Kidney (tissue), 14 donors: ENCODE results near the gene PTPRS. TPM values are rescaled to one million over a fixed set of nuclear protein-coding genes. Genes with fewer than 3 reads are reported as not detected.

ENCODE experiments used
- DNase-seq, 5 donors: peaks; one replicate each; pipeline ENCODE4 v3.0.0-alpha.2; 2013 to 2020
- FAIRE-seq: peaks from 2 replicates; lab custom pipeline; 2012; peaks lifted over from hg19 to GRCh38; lab: Jason Lieb, UNC
- H3K27ac ChIP-seq, 2 donors: one replicate each; pipeline ENCODE4 v1.7.0; 2013; ENCODE audit warnings: low read depth in 2 of 2, low read length in 2 of 2, inconsistent platforms in 1 of 2
- H3K27me3 ChIP-seq: one replicate; pipeline ENCODE4 v1.7.1; 2013; ENCODE audit warnings: low read length, inconsistent platforms; ENCODE audit not compliant: control insufficient read depth, insufficient read depth
- H3K36me3 ChIP-seq, 3 donors: one replicate each; pipeline versions ENCODE4 v1.7.0 to v1.7.1; 2013; ENCODE audit warnings: low read length in 3 of 3, control low read depth in 1 of 3, inconsistent platforms in 1 of 3; ENCODE audit not compliant: insufficient read depth in 3 of 3, control insufficient read depth in 2 of 3
- H3K4me1 ChIP-seq, 3 donors: one replicate each; pipeline versions ENCODE4 v1.7.0 to v1.7.1; 2013; ENCODE audit warnings: low read length in 3 of 3, inconsistent platforms in 1 of 3, low read depth in 1 of 3; ENCODE audit not compliant: control insufficient read depth in 2 of 3, insufficient read depth in 2 of 3
- H3K4me3 ChIP-seq, 3 donors: one replicate each; pipeline versions ENCODE4 v1.7.0 to v1.8.1; 2013; ENCODE audit warnings: low read length in 3 of 3, control low read depth in 1 of 3, inconsistent platforms in 1 of 3
- H3K9ac ChIP-seq, 3 donors: one replicate each; pipeline versions ENCODE4 v1.7.0 to v1.7.1; 2013; ENCODE audit warnings: low read length in 3 of 3, control low read depth in 1 of 3, inconsistent platforms in 1 of 3
- H3K9me3 ChIP-seq, 3 donors: one replicate each; pipeline versions ENCODE4 v1.7.0 to v1.7.1; 2013; ENCODE audit warnings: low read length in 3 of 3, control low read depth in 1 of 3, inconsistent platforms in 1 of 3; ENCODE audit not compliant: control insufficient read depth in 2 of 3, insufficient read depth in 1 of 3
- CTCF ChIP-seq: IDR thresholded peaks from 3 replicates; pipeline ENCODE4 v1.5.1; 2012; ENCODE audit warnings: mild to moderate bottlenecking, moderate library complexity, borderline replicate concordance; ENCODE audit not compliant: insufficient read depth; ENCODE audit errors: extremely low read depth
- intact Hi-C: fragments of 100-400 bp; cut with DNase I; formaldehyde crosslinking; loops from one replicate; pipeline ENCODE4 v1.11.1; 2022
- polyA plus RNA-seq: library from polyadenylated mRNA; stranded (reverse); fragments of 350-450 nt; fragmentation: Illumina TruSeq; extraction: RNeasy Lipid Tissue Mini Kit (QIAGEN cat#74804); gene quantifications from one replicate; pipeline ENCODE4 v1.2.3, GENCODE V29; 2014; ENCODE audit warnings: low read depth, low replicate concordance; ENCODE audit not compliant: insufficient read depth
- total RNA-seq: library from RNA; stranded (reverse); fragmentation: NEBNext Ultra II Directional; extraction: Animal tissue kit (Norgen Biotek cat#: 25700); gene quantifications from one replicate; pipeline ENCODE4 v1.2.1, GENCODE V29; 2021
- donor health status: control.
- donor health status: control.
- donor health status: control.
- donor health status: control.
- donor health status: control.
- donor health status: DM: yes; HTN: yes; CAD: no.
- donor health status: Normal renal cell carcinoma (clear cell type).

Gene PTPRS
- total and polyA plus RNA-seq, 2 donors from 2014 or later, result 7.2 to 103 TPM

- Histone ChIP-seq H3K9me3 (no peaks in the 10 kb centered on the region), H3K4me3 (peak overlapping the region in 1 of 3 donors; percentile 44), H3K27me3 (peaks cover 4% of the 10 kb centered on the region), H3K9ac (no peak overlapping the region), H3K36me3 (no peaks in the 10 kb centered on the region), H3K27ac (no peak overlapping the region), H3K4me1 (no peaks in the 10 kb centered on the region)
- FAIRE-seq, result no peak
- TF ChIP-seq CTCF, result no peak
- DNase-seq, result peak in 3 of 5 donors; percentile 29 to 51 (median 44)
- intact Hi-C loops, result no loop called here
Observed at GRCh38 chr19:5339950-5340636, 519 bp downstream of the PTPRS start.

GRCh38 chr19:5339198-5339949 lies 1.2 kb downstream of the PTPRS start:
- H3K4me1 ChIP-seq, result no peaks in the 10 kb centered on the region
- peak in 3 of 5 donors; percentile 27 to 74 (median 73) for DNase-seq
- intact Hi-C loops, result no loop called here
- TF ChIP-seq CTCF, result no peak
- no peak overlapping the region for H3K27ac ChIP-seq
- no peak overlapping the region for H3K4me3 ChIP-seq
- H3K9ac ChIP-seq, result no peak overlapping the region
- no peak for FAIRE-seq
- no peaks in the 10 kb centered on the region for H3K36me3 ChIP-seq
- peaks cover 4% of the 10 kb centered on the region for H3K27me3 ChIP-seq
- H3K9me3 ChIP-seq, result no peaks in the 10 kb centered on the region

- Histone ChIP-seq H3K4me3 (no peak overlapping the region), H3K27me3 (peaks cover 4% of the 10 kb centered on the region), H3K36me3 (no peaks in the 10 kb centered on the region), H3K4me1 (no peaks in the 10 kb centered on the region), H3K9ac (no peak overlapping the region), H3K9me3 (no peaks in the 10 kb centered on the region), H3K27ac (no peak overlapping the region)
- intact Hi-C loops, result no loop called here
- DNase-seq, result peak in 4 of 5 donors; percentile 50 to 66 (median 64)
- FAIRE-seq, result no peak
- no peak for TF ChIP-seq CTCF
Observed at GRCh38 chr19:5338656-5339197, 1.9 kb downstream of the PTPRS start.
